ENCODE results near the gene UGCG. TPM values are rescaled to one million over a fixed set of nuclear protein-coding genes. Genes with fewer than 3 reads are reported as not detected.

UGCG gene
- total and polyA plus RNA-seq, 9 of the 15 experiments (the other 6 are each of a cell fraction or from before 2014, with no cell fraction given) = 20.0 to 40.3 (median 29.2) TPM

- TF ChIP-seq ZBTB9 (CRISPR knock-in tag; IDR thresholded peaks at IDR 0.05) = peak; percentile 47; the same call in 1 of the 2 replicates
- no peak for TF ChIP-seq ZKSCAN8 (CRISPR knock-in tag; IDR thresholded peaks at IDR 0.05)
- no peak for TF ChIP-seq CHD2 (IDR thresholded peaks at IDR 0.05; ENCODE audit: low read depth, low read length)
- TF ChIP-seq CCAR2 (IDR thresholded peaks at IDR 0.05; ENCODE audit: low read depth, low read length) = no peak
- no peak for TF ChIP-seq SREBF2 (CRISPR knock-in tag; IDR thresholded peaks at IDR 0.05)
- TF ChIP-seq TSHZ1 (CRISPR knock-in tag; IDR thresholded peaks at IDR 0.05) = no peak
- TF ChIP-seq IRF1 (CRISPR knock-in tag; IDR thresholded peaks at IDR 0.05; ENCODE audit: borderline replicate concordance) = no peak
- no peak for TF ChIP-seq ZNF518B (CRISPR knock-in tag; IDR thresholded peaks at IDR 0.05)
- no peak for TF ChIP-seq ZNF76 (CRISPR knock-in tag; IDR thresholded peaks at IDR 0.05; ENCODE audit: borderline replicate concordance)
- TF ChIP-seq KDM1A (IDR thresholded peaks at IDR 0.05) = peak; percentile 53 to 67; a peak in 3 of 4 replicates
- no peak for TF ChIP-seq CC2D1A (IDR thresholded peaks at IDR 0.05)
- no peak for TF ChIP-seq ERF (CRISPR knock-in tag; IDR thresholded peaks at IDR 0.05)
- no peak for TF ChIP-seq RB1 (IDR thresholded peaks at IDR 0.05; ENCODE audit: low read depth)
- no peak for TF ChIP-seq XRCC5 (IDR thresholded peaks at IDR 0.05; ENCODE audit: low read depth, low read length)
- TF ChIP-seq LCOR (CRISPR knock-in tag; IDR thresholded peaks at IDR 0.05) = peak; percentile 58; the same call in 1 of the 2 replicates
- no peak for TF ChIP-seq KHSRP (IDR thresholded peaks at IDR 0.05)
- no peak for TF ChIP-seq ATF3 (IDR thresholded peaks at IDR 0.05)
- TF ChIP-seq ATF3 (CRISPR knock-in tag; conservative IDR thresholded peaks at IDR 0.05) = no peak
- no peak for TF ChIP-seq TGIF2 (CRISPR knock-in tag; IDR thresholded peaks at IDR 0.05)
Measured at GRCh38 chr9:111891910-111892499, 4.6 kb upstream of the UGCG start (continued).
